ELF-1 (cell line): ENCODE results near the gene BCAT1.

Experiments used
- DNase-seq: peaks from one replicate; pipeline ENCODE4 v3.0.0-alpha.2; 2016; ENCODE audit warnings: low read depth, low spot score

The BCAT1 gene

GRCh38 chr12:24769682-24770081 is 179.2 kb downstream of the BCAT1 start:
- no peak for DNase-seq

DNA sequence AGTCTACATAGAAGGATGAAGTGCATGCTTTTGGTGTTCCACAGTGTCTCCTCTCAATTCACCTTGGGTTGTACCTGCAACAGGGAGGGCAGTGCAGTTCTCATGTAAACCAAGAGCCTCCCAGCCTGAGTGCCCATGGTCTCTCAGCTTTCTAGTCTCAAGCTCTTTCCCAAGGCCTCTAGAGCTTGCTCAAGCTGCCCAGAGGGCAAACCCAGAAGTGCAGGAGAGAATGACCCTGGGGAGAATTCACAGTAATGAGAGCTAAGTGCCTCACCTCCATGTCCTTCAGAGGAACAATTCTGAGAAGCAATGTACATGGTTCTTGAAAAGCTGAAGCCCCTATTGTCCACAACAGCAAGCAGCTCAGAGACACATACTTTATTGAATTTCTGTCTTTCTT is 180.5 kb downstream of the BCAT1 start:
- no peak for DNase-seq

- DNase-seq, result no peak
Observed at GRCh38 chr12:24767016-24767415, 181.9 kb downstream of the BCAT1 start.

GRCh38 chr12:24764712-24765111 is 184.2 kb downstream of the BCAT1 start:
- DNase-seq, result no peak

DNA sequence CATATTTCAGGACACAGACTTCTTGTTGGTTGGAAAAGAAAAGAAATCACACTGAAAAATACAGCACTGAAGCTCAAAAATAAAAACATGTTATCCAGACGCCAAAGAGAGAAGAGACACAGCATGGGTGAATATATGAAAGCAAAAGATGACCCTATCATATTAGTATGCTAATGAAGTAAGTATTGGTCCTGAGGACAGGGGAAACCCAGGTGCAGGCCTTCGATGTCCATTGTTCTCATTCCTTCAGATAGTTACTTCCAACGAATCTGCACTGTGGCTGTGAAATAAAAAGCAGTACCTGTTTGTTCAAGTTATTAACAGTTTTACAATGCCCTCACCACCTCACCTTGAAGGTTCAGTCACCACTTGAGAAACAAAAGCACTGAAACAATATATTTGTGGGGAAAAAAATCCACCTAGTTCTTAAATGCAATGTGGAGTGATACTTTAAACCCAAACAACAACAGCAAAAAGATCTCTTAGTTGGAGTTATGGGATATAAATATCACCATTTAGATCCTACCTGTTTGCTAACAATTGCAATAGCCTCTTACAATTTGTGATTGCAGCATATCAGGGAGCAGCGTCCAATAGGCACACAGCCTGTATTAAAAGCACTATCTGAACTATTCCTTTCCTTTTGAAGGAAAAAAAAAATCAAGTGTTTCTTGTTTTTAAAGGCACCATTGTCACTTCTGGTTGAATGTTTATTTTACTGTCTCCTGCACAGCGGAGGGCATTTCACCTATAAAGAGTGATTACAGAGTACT is 188.1 kb downstream of the BCAT1 start:
- no peak for DNase-seq

DNA sequence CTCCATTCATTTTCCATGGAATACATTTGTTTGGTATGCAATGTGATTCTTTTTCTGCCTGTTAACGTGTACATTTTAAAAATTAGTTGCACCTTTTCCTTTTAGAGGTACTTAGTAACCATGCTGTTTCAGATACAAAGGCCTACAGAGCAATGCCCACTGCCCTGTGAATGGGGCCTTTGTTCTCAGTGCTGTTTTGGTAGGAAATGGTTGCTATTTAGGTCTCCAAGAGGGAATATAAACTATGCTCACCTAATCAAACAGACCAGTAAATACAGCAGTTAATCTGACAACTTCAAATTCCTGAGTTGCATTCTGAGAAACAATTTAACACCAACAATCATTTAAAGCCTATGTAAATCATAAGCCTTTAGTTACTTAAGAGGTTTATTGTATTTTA is 188.7 kb downstream of the BCAT1 start:
- DNase-seq, result no peak
